CD4-positive, alpha-beta T cell treated with Interleukin-4 for 1 hour (primary cell): Measurements from ENCODE around the gene CSH2.

Experiments
- DNase-seq, 2 donors: peaks; one replicate each; pipeline ENCODE4 v3.0.0-alpha.2; 2020 to 2022

The CSH2 gene

DNA sequence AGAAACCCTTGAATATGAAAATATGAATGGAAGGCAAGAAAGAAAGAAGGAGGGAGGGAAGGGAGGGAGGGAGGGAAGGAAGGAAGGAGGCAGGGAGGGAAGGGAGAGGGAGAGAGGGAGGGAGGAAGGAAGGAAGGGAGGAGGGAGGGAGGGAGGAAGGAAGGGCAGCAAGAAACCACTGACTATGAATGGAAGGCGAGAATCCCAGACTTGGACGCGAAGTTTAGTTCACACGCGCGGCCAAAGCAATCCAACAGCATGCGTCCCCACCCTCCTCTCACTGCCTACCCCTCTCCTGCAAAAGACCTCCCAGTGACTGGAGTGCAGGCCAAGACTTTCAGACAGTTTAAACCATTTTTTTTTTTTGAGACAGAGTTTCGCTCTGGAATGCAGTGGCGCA lies 23.1 kb downstream of the CSH2 start:
- DNase-seq: no peak

DNA sequence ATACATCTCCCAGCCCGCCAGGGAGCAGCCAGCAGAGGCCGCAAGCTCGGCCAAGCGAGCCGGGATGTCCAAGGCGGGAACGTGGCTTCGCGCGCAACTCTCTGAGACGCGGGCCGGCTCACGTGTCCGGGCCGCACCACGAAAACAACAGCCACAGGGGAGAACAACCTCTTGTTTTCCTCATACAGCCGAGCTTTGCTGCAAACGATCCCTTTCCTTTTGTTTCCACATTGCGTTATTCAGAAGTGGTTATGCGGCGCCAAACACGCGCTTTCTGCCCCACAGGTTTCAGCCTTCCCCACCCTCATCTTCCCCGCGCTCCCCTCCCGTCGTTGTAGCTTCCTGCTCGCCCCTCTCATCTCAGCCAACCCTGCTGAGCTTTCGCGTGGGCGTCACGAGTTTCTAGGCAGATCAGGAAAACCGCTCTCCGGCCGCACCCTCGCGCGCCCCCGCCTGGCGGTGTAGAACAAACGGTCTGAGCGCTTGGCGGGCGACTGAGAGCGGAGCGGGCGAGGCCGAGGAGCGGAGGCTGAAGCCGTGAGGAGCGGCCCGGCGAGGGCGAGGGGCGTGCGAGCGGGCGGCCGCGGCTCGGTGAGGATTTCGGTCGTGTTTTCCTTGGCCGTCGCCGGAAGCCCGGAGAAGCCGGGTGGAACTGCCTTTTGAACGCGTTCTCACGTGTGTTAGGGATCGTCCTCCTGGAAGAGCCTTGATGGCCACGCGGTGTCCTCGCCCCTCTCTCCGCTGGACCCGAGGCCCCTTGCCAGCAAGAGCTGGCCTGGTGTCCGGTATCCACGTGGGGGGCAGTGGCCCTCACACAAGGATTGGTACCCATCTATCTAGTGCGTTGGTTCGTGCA lies 24.4 kb downstream of the CSH2 start:
- DNase-seq: peak; percentile 95 to 96

DNA sequence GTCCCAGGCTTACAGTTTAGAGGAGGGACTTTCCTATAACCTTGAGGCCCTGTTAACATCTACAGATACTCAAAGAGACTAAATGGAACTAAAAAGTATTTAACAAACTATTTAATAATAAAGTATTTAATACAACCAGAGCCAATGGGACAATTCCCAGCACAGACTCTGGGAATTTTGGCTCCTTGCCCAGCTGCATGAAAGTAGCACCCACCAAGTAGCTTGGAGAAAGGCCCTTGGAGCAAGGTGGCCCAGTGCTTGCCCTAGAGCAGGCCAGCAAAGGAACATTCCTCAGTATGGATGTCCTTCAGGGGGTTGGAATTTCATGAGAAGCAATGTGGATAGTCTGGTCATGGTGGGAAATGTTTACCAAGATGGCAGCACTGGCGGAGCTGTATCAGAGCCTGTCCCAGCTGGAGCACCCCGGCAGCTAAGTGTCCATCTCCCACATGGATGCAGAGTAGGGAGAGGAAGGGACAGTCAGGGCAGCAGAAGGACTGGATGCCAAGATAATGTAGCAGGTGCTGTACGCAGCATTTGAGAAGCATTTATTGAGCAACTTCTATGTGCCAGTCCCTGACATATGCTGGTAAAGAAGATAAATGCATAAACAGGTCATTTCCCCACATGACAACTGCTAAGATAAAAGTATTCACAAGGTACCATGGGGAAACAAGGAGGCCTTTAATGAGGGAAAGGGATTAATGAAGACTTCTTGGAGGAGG lies 25.8 kb downstream of the CSH2 start:
- no peak for DNase-seq

DNA sequence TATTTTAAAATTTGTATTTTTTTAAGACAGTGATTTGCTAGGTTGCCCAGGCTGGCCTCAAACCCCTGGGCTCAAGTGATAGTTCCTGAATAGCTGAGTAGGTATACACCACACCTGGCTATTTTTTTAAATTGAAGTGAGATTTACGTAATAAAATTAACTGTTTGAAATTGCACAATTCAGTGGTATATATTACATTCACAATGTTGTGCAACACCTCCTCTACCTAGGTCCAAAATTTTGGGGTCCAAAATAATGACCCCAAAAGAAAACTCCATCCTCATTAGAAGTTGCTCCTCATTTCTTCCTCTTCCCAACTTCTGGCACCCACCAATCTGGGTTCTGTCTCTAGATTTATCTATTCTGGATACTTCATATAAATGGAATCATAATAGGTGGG lies 28.0 kb downstream of the CSH2 start:
- no peak for DNase-seq

DNA sequence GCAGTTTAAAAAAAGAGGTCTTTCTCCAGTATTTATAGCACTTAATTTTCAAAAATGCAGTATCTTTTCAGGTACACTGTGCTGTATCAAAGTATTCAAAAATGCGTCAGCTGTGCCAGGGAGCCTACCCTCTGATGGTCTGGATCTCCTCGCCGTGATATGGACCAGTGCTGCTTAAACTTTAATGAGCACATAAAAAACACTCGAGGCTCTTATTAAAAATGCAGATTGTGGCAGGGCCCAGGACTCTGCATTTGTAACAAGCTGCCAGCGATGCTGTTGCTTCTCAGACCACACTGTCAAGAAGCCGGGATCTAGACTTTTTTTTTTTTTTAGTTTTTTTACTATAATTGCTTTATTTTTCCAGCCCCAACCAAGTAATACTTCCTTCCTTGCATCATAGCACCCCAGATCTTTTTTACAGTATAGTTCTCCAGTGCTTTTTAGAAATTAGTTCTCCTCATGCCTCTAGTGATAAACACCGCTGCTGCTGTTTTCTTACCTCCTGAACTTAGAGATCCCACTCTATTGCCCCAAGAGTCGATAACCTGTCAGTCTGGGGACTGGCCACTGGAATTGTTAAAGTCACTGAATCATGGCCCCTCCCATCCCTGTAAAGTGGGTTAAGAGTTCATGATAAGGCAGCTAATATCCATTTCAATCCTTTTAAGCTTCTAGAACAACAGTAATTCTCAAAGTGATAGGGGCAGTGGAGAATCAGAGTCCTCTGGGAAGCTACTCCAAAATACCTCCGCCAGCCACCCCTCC lies 29.4 kb downstream of the CSH2 start:
- no peak for DNase-seq

DNA sequence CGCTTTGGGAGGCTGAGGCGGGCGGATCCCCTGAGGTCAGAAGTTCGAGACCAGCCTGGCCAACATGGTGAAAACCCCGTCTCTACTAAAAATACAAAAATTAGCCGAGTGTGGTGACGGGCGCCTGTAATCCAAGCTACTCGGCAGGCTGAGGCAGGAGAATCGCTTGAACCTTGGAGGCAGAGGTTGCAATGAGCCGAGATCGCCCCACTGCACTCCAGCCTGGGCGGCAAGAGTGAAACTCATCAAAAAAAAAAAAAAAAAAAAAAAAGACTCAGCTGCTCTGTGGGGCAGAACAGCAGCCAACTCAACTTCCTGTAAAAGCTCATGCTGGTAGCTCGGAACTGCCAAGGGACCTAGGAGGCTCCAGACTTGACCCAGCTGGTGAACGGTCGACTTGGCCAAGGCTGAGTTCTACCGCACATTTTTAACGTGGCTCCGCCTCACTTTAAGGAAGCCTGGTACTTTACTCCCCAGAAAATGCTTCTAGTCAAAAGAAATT lies 30.0 kb downstream of the CSH2 start:
- peak; percentile 48 to 70 for DNase-seq

DNA sequence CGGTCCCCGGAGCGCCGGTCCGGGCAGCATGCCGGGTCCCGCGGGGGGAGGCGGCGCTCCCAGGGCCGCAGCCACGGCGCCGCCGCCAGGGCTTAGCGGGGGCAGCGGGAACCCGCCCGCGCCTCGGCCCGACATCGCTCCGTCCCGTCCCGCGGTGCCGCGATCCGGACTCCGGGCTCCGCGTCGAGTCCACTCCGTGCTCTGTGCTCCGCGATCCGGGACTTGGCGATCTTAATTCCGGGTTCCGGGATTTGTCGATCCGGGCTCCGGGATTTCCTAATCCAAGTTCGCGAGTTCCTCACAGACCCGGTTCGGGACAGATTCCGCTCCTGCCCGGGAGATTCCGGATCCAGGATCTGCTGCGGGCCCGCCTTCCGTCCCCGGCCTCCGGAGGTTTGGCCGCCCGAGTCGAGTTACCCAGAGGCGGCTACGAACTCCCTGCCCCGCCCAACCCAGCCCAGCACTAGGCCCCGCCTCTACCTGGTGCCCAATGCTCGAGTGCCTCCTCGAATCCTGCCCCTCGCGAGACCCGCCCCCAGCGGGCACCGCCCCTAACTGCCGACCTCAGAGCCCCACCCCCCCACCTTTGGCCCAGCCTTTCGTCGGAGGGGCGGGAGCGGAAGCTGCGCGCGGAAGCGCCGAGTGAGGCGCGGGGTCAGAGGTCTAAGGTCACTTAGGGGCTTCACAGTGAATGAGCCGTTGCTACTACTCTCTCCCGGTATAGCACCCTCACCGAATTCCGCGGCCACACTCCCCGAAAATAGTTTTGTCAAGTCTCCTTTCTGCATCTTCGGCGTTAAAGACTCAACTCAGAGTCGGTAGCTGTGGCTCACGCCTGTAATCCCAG lies 30.7 kb downstream of the CSH2 start, which contains the start of gene SMARCD2:
Gene SMARCD2 (minus strand): TSS at position 146 of the 847 bp plus-strand sequence. CDS start 11 bp downstream, at position 135.
- peak; percentile 98 to 99 for DNase-seq

DNA sequence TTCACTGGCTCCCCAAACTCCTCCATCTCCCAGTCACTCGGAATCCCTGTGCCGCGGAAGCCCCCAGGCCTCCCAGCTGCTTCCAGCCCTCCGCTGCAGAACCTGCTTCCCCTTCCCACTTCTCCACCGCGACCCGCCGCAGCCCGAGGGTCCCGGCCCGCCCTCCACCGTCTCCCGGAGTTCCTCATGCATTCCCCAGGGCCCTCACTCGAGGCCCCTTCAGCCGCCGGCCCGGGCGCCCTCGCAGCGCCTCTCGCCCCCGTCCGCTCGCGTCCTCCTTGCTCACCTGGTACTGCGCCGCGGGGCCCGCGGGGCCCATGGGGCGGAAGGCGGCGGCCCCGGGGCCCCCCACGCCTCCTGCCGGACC lies 31.3 kb downstream of the CSH2 start:
- no peak for DNase-seq

DNA sequence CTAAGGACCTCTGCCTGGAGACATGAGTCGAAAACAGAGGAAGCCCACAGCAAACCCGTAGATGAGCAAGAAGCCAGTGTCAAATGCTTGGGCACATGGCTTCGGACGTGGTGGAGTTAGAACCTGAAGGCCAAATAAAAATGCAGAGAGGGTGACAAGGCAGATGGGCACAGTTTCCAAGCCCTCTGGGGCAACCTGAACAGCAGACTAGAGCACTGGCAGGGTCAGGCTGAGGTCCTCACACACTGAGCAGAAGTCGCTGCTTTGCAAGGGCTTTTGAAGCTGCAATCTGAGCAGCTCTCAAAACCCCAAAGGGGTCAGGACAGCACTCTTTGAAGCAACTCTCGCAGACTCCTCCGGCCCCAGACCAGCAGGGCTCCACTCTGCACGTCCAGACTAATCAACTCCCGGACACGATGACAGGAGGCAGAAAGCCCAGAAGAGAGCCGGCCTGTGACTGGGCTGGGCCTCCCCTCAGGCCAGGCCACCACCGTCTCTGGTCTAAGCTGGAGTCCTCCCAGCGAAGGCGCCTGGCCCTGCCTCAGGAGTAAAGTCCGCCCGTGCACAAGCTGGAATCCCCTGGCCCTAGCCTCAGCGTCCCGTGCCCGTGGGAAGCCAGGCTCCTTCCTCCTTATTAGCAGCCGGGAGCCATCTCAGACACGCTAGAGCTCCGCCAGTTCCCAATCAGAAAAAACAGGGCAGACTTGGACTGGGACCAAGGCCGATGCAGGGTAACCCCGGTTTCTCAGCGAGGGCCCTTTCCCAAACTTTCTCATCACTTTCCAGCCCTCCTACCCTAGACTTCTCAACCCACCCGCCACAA lies 31.9 kb downstream of the CSH2 start:
- no peak for DNase-seq

DNA sequence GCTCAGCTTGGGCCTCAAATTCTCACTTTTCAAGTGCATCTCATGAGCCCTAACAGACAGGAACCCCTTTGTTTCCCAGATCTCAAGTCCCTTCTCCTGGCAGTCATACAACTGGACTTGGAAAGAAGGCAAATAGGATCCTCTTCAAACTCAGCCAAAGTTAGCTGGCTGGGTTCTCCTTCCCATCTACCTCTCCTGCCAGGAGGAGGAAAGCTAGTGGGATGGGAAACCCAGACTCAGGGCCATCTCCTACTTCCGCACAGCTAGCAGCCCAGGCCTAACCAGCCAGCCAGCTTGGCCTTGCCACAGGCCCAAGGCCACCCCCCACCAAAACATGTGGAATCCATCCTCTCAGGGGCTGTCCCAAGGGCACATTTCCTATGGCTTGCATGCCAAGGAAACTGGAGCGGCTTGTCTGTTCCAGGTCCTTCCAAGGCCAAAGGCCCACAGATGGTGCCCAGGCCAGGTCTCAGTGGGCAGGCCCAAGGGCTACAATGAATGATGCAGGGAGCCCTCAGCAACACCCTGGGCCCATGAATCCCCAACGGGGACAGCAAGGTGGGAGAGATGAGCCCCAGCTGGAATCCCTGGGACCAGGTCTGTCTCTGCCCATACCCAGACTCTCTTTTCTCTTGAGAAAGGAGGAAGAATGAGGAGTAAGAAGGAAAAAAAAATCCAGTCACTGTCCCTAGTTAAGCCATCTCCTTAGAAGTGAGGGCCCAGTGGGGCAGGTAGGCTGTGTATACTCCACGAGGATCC lies 32.7 kb downstream of the CSH2 start:
- no peak for DNase-seq

DNA sequence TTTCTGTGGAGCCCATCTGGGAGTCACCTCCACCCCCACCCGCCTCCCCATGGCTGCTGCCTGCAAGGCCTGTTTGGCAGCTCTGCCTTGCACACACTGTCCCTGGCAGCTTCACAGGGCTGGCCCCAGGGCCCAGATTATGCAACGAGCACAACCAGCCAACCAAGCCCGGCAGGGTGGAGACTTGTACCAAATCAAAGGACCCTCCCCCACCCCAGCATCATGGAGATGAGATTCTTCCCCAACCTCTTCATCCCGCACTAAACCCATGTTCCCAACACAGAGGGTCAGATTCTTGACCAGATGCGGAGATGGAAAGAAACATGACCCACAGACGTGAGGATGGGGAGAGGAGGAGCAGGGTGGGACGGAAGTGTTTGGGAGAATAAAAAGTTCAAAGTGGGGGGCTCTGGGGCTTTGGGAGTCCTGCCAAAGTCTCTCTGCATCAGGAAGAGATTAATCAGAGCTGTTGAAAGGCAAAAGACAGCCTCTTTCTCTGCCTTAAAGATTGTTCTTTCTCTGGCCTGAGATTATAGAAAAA lies 34.8 kb downstream of the CSH2 start:
- no peak for DNase-seq

DNA sequence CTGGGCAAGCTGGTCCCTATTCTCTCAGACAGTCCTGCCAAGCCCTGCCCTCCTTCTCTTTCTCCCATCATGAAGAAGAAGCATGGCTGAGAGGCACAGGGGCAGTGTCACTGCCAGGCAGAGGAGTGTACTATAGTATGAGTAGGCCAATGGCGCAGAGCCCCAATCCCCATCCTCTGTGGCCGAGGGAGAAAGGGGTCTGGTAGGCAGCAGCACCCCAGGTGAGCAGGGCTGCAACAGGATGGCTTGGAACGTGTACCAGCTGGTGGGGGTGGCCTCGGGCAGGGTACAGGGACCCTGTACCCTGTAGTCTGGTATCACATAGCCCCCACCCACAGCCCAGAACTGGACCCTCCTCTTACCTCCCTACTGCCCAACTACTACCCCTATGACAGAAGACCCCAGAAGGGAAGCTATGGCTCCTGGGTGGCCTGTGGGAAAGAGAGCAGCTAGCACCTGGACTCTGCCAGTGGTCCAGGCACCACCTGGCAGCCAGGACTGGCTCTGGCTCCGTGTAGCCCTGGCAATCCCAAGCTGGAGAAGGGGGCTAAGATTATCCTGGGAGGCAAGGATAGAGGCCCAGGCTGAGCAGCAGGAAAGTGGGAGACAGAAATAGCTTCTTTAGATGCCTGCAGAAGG lies 35.4 kb downstream of the CSH2 start:
- no peak for DNase-seq

DNA sequence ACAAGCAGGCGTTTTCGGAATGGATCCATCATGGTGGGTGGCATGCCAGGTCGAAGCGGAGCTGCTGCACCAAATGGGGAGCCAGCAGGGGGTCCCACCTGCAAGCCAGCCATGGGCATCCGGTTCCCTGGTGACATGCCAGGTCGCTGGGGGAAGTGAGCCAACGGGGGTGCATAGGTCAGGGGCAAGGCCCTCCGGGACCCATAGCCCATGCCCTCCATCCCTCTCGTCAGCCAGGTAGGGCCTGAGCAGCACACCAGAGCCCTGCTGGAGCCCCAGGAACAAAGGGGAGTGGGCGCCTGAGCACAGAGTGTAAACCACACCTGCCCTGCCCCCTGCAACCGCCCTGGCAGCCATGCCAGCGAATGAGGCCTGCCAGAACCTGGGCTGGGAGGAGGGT lies 36.0 kb downstream of the CSH2 start:
- DNase-seq: no peak

DNA sequence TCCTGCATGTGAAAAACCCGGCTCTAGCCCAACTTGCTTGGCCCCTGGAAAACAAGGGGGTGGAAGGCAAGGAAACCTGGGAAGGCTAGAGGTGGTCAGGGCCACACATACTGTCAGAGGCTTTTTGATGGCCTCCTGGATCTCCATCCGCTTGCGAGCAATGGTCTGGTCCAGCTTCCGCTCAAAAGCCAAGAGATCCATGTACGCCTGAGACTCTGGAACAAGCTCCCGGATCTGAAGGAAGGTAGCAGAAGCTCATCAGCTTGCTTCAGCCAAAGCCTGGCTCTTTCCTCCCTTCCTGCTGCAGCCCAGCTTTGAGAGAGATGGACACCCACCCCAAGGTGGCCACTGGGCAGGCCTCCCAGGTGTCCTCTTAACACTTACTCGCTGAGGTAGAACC lies 36.7 kb downstream of the CSH2 start:
- no peak for DNase-seq

DNA sequence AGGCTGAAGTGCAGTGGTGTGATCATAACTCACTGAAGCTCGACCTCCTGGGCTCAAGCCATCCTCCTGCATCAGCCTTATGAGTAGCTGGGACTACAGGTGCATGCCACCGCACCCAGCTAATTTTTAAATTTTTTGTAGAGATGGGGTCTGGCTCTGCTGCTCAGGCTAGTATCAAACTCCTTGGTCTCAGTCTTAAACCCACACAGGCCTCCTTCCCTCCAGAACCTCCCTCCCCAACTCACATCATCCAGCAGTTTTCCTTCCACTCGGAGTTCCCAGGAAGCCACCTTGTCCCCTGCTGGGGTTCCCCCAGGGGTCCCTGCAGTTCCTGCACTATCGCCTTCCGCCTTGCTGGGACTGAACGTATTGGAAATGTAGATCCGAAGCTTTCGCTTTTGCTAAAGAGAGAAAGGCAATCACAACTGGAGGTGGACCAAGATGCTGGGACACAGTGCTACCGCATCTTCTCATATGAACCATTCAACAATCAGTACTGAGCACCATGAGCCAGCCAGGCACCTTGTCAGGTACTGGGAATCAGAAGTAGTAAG lies 38.2 kb downstream of the CSH2 start:
- no peak for DNase-seq

DNA sequence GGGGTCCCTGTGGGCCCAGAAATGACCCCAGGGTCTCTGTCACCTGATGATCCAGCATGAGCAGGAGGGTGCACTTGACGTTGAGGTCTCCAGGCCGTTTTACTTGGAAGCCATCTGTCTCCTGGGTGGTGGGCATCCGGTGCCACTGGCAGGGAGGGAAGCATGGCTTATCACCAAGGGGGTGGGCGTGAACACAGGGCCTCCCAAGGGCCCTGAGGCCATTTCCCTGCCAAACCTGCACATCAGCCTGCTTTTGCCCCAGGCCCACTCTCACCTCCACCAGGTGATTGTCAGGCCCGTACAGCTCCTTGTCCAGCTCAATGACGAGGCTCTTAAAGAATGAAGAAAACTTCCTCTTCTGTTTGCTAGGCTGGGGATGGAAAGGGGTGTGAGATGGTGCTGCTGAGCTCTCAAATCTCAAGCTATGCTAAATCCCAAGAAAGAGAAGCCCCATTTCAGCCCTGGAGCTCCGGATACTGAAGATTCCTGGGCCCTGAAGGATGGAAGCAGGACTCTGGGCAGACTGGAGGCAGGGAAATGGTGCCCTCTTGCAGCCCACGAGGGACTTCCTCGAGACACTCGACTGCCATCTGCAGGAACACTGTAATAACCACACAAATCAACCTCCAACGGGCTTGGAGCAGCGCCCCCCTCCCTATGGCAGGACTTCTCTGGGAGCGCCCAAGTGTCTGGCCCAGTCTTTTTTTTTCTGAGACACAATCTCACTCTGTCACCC lies 38.9 kb downstream of the CSH2 start:
- DNase-seq: peak; percentile 70 to 75

DNA sequence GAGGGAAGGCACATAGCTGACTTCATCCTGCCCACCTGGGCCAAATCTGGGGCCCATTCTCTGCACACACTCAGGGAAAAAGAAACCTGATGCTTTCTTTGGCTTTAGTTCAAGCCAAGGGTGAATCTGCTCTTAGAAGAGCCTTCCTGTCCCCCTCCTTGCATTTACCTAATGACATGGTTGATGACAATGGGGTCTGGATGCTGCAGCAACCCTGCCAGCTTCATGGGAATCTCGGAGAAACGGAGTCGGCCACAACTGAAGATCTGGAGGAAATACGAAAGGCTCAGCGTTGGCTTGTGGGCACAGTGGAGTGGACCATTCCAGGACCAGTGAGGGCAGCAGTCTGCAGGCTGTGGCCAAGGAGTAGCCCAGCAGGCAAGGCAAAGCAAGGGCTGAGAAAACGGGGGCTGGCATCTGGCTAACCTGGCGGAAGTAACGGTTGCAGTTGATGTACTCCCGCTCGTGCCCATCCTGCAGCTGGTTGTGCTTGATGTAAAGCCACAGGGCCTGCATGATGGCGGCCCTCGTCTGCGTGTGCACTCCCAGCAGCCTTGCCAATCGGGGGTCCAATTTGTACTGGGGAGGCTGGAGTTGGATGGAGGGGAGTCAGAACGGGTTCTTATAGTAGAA lies 39.6 kb downstream of the CSH2 start:
- no peak for DNase-seq

DNA sequence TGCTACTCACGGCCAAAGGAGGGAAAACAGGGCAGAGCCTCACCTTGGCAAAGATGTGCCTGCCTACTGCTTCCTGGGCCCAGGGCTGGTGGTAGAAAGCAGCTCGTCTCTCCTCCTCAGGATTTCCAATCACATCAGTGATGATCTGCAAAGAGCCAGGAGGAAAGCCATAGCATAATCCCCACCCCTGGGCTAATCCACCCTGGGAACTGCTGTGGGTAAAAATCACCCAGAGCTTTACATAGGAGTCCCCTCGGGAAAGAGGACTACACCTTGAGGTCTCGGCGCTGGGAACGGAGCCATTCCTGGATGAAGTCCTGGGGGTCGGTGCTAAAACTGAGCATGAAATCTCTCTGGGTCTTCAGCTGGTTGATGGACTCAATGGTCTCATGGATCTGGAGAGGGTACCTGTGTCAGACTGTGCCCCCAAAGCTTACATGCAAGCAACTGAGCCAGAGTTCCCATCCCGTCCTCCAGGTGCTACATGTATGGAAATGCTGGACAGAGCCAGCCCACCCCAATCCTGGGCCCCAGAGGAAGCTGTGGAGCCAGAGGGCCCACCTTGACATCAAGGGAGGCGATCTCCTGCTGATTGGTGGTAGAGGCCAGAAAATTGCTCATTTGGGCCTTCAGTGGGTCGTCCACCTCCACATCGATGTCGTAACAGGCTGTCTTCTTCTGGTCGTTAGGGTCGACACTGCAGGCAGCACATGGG lies 40.3 kb downstream of the CSH2 start:
- no peak for DNase-seq
